Measurements from ENCODE around the gene BTNL9. TPM values are rescaled to one million over a fixed set of nuclear protein-coding genes. Genes with fewer than 3 reads are reported as not detected.
"Not testable (repeated sequence)": the region's sequence is repeated elsewhere in the genome, so short reads cannot be mapped to it uniquely, and the experiment has no call there.

The BTNL9 gene
- total RNA-seq, 1 donor from 2014 or later: 9.9 TPM

DNA sequence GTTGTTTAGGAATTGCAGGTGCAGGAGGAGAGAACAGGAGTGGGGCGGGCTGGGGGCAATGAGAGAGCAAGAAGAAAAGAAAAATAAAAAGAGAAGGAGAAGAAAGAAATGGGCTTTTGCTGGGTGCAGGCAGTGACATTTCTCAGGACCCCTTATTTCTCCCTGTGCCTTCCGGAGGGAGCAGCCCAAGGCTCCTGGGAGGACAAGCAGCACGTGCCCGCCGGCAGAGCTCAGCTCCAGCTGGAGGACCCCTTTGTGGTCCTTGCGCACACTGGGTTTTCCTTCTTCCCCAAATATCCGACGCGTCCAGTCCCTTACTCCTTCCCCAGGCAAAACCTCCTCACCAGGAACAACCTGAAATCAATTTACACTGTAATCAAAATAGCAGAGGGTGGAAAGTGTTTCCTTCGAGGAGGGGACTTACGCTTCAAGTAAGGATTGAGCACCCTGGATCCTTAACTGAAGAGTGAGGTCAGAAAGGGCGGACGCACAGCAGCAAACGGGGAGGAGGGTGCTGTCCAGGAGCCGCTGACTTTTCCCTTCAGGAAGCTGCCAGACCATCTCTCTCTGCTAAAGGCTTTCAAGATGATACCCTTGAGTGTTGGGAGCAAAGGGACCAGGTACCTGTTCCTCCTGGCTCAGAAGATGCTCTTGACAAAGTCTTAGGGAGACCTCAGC lies 2.1 kb downstream of the BTNL9 start:
- H3K27ac ChIP-seq (ENCODE audit: low read depth, low read length): peak overlapping the region; percentile 36
- peak overlapping the region; percentile 32 to 49 (median 43) for H3K4me3 ChIP-seq (ENCODE audit: low read length in 3 of 3)
- no peaks in the 10 kb centered on the region for H3K36me3 ChIP-seq (ENCODE audit: control insufficient read depth in 3 of 3, insufficient read depth in 3 of 3, low read length in 3 of 3)
- H3K27me3 ChIP-seq (ENCODE audit: control insufficient read depth in 3 of 3, insufficient read depth in 3 of 3, low read length in 3 of 3): peaks cover 24 to 62% (median 33%) of the 10 kb centered on the region in 3 donors
- H3K9me3 ChIP-seq (ENCODE audit: control insufficient read depth in 3 of 3, low read length in 3 of 3): no peaks in the 10 kb centered on the region
- H3K9ac ChIP-seq (ENCODE audit: low read depth in 1 of 3, low read length in 3 of 3): peak overlapping the region in 1 of 3 donors; percentile 50
- no peaks in the 10 kb centered on the region for H3K4me1 ChIP-seq (ENCODE audit: control insufficient read depth in 3 of 3, insufficient read depth in 3 of 3, low read length in 3 of 3)

DNA sequence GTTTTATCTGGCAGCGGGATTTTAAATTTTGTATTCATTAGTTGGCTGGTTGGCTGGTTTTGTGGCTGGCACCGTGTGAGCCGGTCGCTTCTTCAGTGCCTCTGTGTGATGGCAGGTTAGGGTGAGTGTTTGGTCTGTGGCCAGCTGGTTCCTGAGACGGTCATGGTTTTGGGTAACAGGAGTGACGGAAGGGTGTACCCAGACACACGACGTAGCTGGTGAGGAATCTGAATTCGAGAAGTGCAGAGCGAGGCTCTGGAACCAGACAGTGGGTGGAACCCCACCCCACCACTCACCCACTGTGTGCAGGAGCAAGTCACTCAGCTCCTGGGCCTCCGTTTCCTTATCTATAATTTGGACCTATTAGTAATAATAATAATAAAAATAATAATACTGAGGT lies 2.7 kb downstream of the BTNL9 start:
- H3K36me3 ChIP-seq (ENCODE audit: control insufficient read depth in 3 of 3, insufficient read depth in 3 of 3, low read length in 3 of 3): no peaks in the 10 kb centered on the region
- H3K27ac ChIP-seq (ENCODE audit: low read depth, low read length): peak overlapping the region; percentile 36
- no peaks in the 10 kb centered on the region for H3K9me3 ChIP-seq (ENCODE audit: control insufficient read depth in 3 of 3, low read length in 3 of 3)
- peaks cover 22 to 59% (median 31%) of the 10 kb centered on the region in 3 donors for H3K27me3 ChIP-seq (ENCODE audit: control insufficient read depth in 3 of 3, insufficient read depth in 3 of 3, low read length in 3 of 3)
- peak overlapping the region in 2 of 3 donors; percentile 43 to 49 for H3K4me3 ChIP-seq (ENCODE audit: low read length in 3 of 3)
- H3K9ac ChIP-seq (ENCODE audit: low read depth in 1 of 3, low read length in 3 of 3): peak overlapping the region in 1 of 3 donors; percentile 50
- no peaks in the 10 kb centered on the region for H3K4me1 ChIP-seq (ENCODE audit: control insufficient read depth in 3 of 3, insufficient read depth in 3 of 3, low read length in 3 of 3)

DNA sequence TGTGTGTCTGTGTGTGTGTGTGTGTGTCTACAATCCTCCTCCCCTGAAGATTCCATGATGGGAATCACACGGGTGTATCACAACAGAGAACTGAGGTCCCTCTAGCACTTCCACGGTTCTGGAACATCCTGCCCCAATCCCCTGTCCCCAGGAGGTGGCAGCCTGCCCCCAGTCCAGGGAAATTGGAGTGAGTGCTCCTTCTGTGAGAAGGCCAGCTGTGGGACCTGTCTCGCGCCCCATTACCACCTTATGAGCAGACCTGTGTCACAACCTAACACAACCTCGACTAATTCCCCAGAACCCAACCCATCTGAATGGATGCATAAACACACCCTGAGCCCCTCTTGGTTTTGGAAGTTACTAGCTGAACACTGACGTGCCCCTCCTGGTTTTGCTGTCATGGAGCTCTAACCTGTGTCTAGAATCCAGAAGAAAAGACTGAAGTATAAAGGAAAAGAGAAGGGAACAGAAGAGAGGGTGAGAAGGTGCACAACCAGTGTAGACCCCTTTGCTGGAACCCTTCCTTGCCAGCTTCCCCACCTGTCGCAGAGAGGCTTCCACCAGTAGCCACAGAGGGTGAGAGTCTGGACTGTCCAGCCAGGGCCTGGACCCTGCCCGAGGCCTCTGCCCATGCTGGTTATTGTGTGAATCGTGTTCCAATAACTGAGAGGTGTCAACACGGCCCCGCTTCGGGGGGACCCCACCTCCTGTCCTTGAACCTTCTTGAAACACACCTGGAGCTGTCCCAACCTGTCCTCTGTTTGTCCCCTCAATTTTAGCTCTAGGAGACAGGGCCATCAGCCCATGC lies 3.4 kb downstream of the BTNL9 start:
- Histone ChIP-seq H3K9ac (ENCODE audit: low read depth in 1 of 3, low read length in 3 of 3) (peak overlapping the region in 1 of 3 donors; percentile 25), H3K9me3 (ENCODE audit: control insufficient read depth in 3 of 3, low read length in 3 of 3) (no peaks in the 10 kb centered on the region), H3K27ac (ENCODE audit: low read depth, low read length) (peak overlapping the region; percentile 20), H3K4me1 (ENCODE audit: control insufficient read depth in 3 of 3, insufficient read depth in 3 of 3, low read length in 3 of 3) (no peaks in the 10 kb centered on the region), H3K36me3 (ENCODE audit: control insufficient read depth in 3 of 3, insufficient read depth in 3 of 3, low read length in 3 of 3) (no peaks in the 10 kb centered on the region), H3K27me3 (ENCODE audit: control insufficient read depth in 3 of 3, insufficient read depth in 3 of 3, low read length in 3 of 3) (peaks cover 28 to 58% (median 30%) of the 10 kb centered on the region in 3 donors), H3K4me3 (ENCODE audit: low read length in 3 of 3) (peak overlapping the region; percentile 14 to 31 (median 22))

DNA sequence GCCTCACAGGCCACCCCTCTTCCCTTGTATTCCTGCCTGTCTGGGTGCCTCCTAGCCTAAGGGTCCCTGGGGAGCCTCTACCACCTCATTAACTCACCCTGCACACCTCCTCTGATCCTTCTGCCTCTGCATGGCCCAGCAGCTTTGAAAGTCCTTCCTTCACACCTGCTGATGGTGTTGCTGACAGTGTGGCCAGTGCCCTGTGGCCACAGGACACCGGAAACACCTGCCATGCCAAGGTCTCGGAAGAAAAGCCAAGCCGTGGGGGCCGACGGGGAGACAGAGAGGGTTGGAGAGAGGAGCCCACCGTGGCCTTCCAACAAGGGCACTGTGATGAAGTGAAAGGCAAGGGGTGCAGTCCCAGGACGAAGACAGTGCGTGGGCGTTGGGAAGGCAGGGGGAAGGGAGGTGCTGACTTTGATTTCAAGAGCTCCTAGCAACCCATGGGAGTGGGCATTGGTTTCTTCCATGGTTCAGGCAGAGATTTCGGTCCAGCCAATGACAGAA lies 4.1 kb downstream of the BTNL9 start:
- no peaks in the 10 kb centered on the region for H3K9me3 ChIP-seq (ENCODE audit: control insufficient read depth in 3 of 3, low read length in 3 of 3)
- peaks cover 26 to 56% (median 28%) of the 10 kb centered on the region in 3 donors for H3K27me3 ChIP-seq (ENCODE audit: control insufficient read depth in 3 of 3, insufficient read depth in 3 of 3, low read length in 3 of 3)
- H3K27ac ChIP-seq (ENCODE audit: low read depth, low read length): peak overlapping the region; percentile 20
- H3K9ac ChIP-seq (ENCODE audit: low read depth in 1 of 3, low read length in 3 of 3): peak overlapping the region in 1 of 3 donors; percentile 45
- no peaks in the 10 kb centered on the region for H3K4me1 ChIP-seq (ENCODE audit: control insufficient read depth in 3 of 3, insufficient read depth in 3 of 3, low read length in 3 of 3)
- no peaks in the 10 kb centered on the region for H3K36me3 ChIP-seq (ENCODE audit: control insufficient read depth in 3 of 3, insufficient read depth in 3 of 3, low read length in 3 of 3)
- peak overlapping the region in 2 of 3 donors; percentile 14 to 35 for H3K4me3 ChIP-seq (ENCODE audit: low read length in 3 of 3)

DNA sequence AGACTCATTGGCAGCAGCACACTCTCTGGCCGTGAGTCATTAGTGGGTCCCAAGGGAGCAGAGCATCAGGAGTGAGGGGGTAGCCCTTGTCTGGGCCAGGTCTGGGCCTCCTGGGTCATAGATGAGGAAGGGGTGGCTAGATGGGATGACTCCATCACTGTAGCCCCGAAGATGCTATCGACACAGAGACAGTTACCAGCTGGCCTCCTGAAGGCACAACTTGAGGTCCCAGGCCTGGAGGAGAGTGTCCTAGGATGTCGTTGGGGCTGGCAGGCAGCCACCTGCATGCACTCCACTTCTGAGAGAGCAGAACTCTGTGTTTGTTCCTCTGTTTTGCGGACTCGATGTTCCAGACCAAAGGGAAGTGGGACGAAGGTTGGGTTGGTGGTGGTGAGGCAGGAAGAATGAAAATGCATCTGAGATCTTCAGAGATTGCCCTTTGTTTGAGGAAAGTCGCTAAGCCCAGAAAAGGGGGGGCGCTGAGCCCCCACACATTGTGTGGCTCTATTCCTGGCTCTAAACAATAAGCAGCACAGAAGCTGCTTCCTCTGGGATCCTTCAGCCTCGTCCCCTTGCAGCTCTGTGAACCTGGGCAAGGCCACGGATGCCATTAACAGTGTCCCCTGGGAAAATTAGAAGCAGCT lies 4.7 kb downstream of the BTNL9 start:
- Histone ChIP-seq H3K4me1 (ENCODE audit: control insufficient read depth in 3 of 3, insufficient read depth in 3 of 3, low read length in 3 of 3) (peaks cover 0 to 2% (median 0%) of the 10 kb centered on the region in 3 donors), H3K27ac (ENCODE audit: low read depth, low read length) (peak overlapping the region; percentile 20), H3K36me3 (ENCODE audit: control insufficient read depth in 3 of 3, insufficient read depth in 3 of 3, low read length in 3 of 3) (no peaks in the 10 kb centered on the region), H3K4me3 (ENCODE audit: low read length in 3 of 3) (peak overlapping the region in 1 of 3 donors; percentile 35), H3K27me3 (ENCODE audit: control insufficient read depth in 3 of 3, insufficient read depth in 3 of 3, low read length in 3 of 3) (peaks cover 28 to 59% (median 31%) of the 10 kb centered on the region in 3 donors), H3K9ac (ENCODE audit: low read depth in 1 of 3, low read length in 3 of 3) (no peak overlapping the region), H3K9me3 (ENCODE audit: control insufficient read depth in 3 of 3, low read length in 3 of 3) (no peaks in the 10 kb centered on the region)

DNA sequence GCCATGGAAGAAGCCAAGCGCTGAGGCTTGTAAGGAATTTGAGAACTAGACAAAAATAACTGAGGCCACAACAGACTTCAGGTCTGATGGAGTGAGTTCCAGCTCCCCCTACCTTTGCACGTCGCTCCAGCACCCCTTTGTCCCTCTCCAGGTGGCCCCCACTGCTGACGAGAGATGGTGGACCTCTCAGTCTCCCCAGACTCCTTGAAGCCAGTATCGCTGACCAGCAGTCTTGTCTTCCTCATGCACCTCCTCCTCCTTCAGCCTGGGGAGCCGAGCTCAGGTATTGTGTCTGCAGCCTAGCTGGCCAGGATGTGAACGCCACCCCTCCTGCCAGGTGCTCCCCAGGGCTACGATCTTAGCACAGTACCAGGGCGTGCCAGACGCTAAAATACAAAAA lies 5.2 kb downstream of the BTNL9 start:
- Histone ChIP-seq H3K36me3 (ENCODE audit: control insufficient read depth in 3 of 3, insufficient read depth in 3 of 3, low read length in 3 of 3) (no peaks in the 10 kb centered on the region), H3K4me1 (ENCODE audit: control insufficient read depth in 3 of 3, insufficient read depth in 3 of 3, low read length in 3 of 3) (peaks cover 0 to 5% (median 5%) of the 10 kb centered on the region in 3 donors), H3K27me3 (ENCODE audit: control insufficient read depth in 3 of 3, insufficient read depth in 3 of 3, low read length in 3 of 3) (peaks cover 32 to 59% (median 36%) of the 10 kb centered on the region in 3 donors), H3K27ac (ENCODE audit: low read depth, low read length) (peak overlapping the region; percentile 19), H3K9me3 (ENCODE audit: control insufficient read depth in 3 of 3, low read length in 3 of 3) (no peaks in the 10 kb centered on the region), H3K9ac (ENCODE audit: low read depth in 1 of 3, low read length in 3 of 3) (peak overlapping the region in 1 of 3 donors; percentile 25), H3K4me3 (ENCODE audit: low read length in 3 of 3) (no peak overlapping the region)

DNA sequence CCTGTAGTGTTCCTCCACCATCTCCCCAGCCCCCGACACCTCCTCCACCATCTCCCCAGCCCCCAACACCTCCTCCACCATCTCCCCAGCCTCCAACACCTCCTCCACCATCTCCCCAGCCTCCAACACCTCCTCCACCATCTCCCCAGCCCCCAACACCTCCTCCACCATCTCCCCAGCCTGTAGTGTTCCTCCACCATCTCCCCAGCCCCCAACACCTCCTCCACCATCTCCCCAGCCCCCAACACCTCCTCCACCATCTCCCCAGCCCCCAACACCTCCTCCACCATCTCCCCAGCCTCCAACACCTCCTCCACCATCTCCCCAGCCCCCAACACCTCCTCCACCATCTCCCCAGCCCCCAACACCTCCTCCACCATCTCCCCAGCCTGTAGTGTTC lies 5.8 kb downstream of the BTNL9 start:
- peak overlapping the region; percentile 19 for H3K27ac ChIP-seq (ENCODE audit: low read depth, low read length)
- not testable (repeated sequence) for H3K9ac ChIP-seq (ENCODE audit: low read depth in 1 of 3, low read length in 3 of 3); H3K4me3 ChIP-seq (ENCODE audit: low read length in 3 of 3); H3K4me1 ChIP-seq (ENCODE audit: control insufficient read depth in 3 of 3, insufficient read depth in 3 of 3, low read length in 3 of 3); H3K9me3 ChIP-seq (ENCODE audit: control insufficient read depth in 3 of 3, low read length in 3 of 3); H3K36me3 ChIP-seq (ENCODE audit: control insufficient read depth in 3 of 3, insufficient read depth in 3 of 3, low read length in 3 of 3)
- H3K27me3 ChIP-seq (ENCODE audit: control insufficient read depth in 3 of 3, insufficient read depth in 3 of 3, low read length in 3 of 3): peaks cover 36 to 61% (median 40%) of the 10 kb centered on the region in 3 donors

DNA sequence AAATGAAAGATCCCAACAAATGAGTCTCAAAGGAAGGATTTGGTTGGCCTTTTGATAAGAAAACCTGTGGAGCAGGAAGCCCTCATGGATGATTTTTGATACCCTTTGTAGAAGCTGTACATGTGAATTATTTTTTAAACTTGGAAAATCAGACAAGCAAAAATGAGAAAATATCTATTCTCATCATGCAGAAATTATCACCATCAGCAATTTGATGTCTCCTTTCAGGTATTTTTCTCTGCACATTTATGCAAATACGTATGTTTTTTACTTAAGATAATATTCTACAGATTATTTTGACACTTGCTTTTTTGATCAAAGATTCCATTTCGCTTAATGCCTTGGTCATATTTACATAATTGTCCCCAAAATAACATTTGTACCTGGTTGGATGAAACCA lies 7.2 kb downstream of the BTNL9 start:
- no peaks in the 10 kb centered on the region for H3K36me3 ChIP-seq (ENCODE audit: control insufficient read depth in 3 of 3, insufficient read depth in 3 of 3, low read length in 3 of 3)
- no peak overlapping the region for H3K9ac ChIP-seq (ENCODE audit: low read depth in 1 of 3, low read length in 3 of 3)
- H3K27ac ChIP-seq (ENCODE audit: low read depth, low read length): no peak overlapping the region
- no peak overlapping the region for H3K4me3 ChIP-seq (ENCODE audit: low read length in 3 of 3)
- H3K9me3 ChIP-seq (ENCODE audit: control insufficient read depth in 3 of 3, low read length in 3 of 3): no peaks in the 10 kb centered on the region
- peaks cover 0 to 8% (median 7%) of the 10 kb centered on the region in 3 donors for H3K4me1 ChIP-seq (ENCODE audit: control insufficient read depth in 3 of 3, insufficient read depth in 3 of 3, low read length in 3 of 3)
- peaks cover 45 to 66% (median 45%) of the 10 kb centered on the region in 3 donors for H3K27me3 ChIP-seq (ENCODE audit: control insufficient read depth in 3 of 3, insufficient read depth in 3 of 3, low read length in 3 of 3)

DNA sequence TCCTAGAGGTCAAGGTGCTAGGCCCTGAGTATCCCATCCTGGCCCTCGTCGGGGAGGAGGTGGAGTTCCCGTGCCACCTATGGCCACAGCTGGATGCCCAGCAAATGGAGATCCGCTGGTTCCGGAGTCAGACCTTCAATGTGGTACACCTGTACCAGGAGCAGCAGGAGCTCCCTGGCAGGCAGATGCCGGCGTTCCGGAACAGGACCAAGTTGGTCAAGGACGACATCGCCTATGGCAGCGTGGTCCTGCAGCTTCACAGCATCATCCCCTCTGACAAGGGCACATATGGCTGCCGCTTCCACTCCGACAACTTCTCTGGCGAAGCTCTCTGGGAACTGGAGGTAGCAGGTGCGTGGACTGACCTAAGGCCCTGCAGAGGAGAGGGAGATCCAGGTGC lies 7.9 kb downstream of the BTNL9 start:
- Histone ChIP-seq H3K27me3 (ENCODE audit: control insufficient read depth in 3 of 3, insufficient read depth in 3 of 3, low read length in 3 of 3) (peaks cover 45 to 68% (median 48%) of the 10 kb centered on the region in 3 donors), H3K36me3 (ENCODE audit: control insufficient read depth in 3 of 3, insufficient read depth in 3 of 3, low read length in 3 of 3) (no peaks in the 10 kb centered on the region)

More for the DNA sequence above, 7.9 kb downstream of the BTNL9 start:
- H3K9me3 ChIP-seq (ENCODE audit: control insufficient read depth in 3 of 3, low read length in 3 of 3): no peaks in the 10 kb centered on the region
- no peak overlapping the region for H3K27ac ChIP-seq (ENCODE audit: low read depth, low read length)
- H3K9ac ChIP-seq (ENCODE audit: low read depth in 1 of 3, low read length in 3 of 3): no peak overlapping the region
- no peak overlapping the region for H3K4me3 ChIP-seq (ENCODE audit: low read length in 3 of 3)
- H3K4me1 ChIP-seq (ENCODE audit: control insufficient read depth in 3 of 3, insufficient read depth in 3 of 3, low read length in 3 of 3): peaks cover 0 to 10% (median 8%) of the 10 kb centered on the region in 3 donors
